OCI-LY1 (cell line): Measurements from ENCODE around the gene IRF4.

Experiments
- H2AFZ ChIP-seq: fragments of 200-600 bp; sonication (generic), shearing (Covaris generic); 2 replicates; pipeline ENCODE4 v1.6.0; 2014; ENCODE audit warnings: antibody characterized with exemption, mild to moderate bottlenecking, low read length
- H3F3A ChIP-seq: fragments of 200-600 bp; sonication (generic), shearing (Covaris generic); 2 replicates; pipeline ENCODE4 v1.6.0; 2014; ENCODE audit warnings: mild to moderate bottlenecking, antibody characterized with exemption, low read length, moderate library complexity; ENCODE audit not compliant: insufficient read depth
- H3K27ac ChIP-seq: fragments of 200-600 bp; sonication (generic); 2 replicates; pipeline ENCODE4 v1.5.1; 2014; ENCODE audit warnings: low read length, mixed run types, mild to moderate bottlenecking, low read depth; ENCODE audit not compliant: poor library complexity, severe bottlenecking
- H3K27me3 ChIP-seq: fragments of 200-600 bp; sonication (generic); 2 replicates; pipeline ENCODE4 v1.6.0; 2014; ENCODE audit warnings: antibody characterized with exemption, mild to moderate bottlenecking, low read length, moderate library complexity; ENCODE audit not compliant: insufficient read depth
- H3K36me3 ChIP-seq: fragments of 200-600 bp; sonication (generic); 2 replicates; pipeline ENCODE4 v1.6.1; 2014; ENCODE audit warnings: mild to moderate bottlenecking, antibody characterized with exemption, low read length, moderate library complexity, mixed read lengths; ENCODE audit not compliant: insufficient read depth
- H3K4me1 ChIP-seq: fragments of 200-600 bp; sonication (generic); 2 replicates; pipeline ENCODE4 v1.5.1; 2014; ENCODE audit warnings: mild to moderate bottlenecking, low read length, moderate library complexity; ENCODE audit not compliant: insufficient read depth, severe bottlenecking
- H3K4me2 ChIP-seq: fragments of 200-600 bp; sonication (generic), shearing (Covaris generic); 2 replicates; pipeline ENCODE4 v1.6.1; 2014; ENCODE audit warnings: low read length
- H3K4me3 ChIP-seq: fragments of 200-600 bp; sonication (generic); 2 replicates; pipeline ENCODE4 v1.5.1; 2014; ENCODE audit warnings: low read length, low read depth, mild to moderate bottlenecking, mixed read lengths; ENCODE audit not compliant: poor library complexity, severe bottlenecking
- H3K79me2 ChIP-seq: fragments of 200-600 bp; shearing (Covaris generic); 2 replicates; pipeline ENCODE4 v1.6.1; 2016; ENCODE audit warnings: mixed run types, low read length, mixed read lengths; ENCODE audit not compliant: insufficient read depth
- H3K9ac ChIP-seq: fragments of 200-600 bp; sonication (generic), shearing (Covaris generic); 2 replicates; pipeline ENCODE4 v1.6.1; 2014; ENCODE audit warnings: mild to moderate bottlenecking, low read length, mixed read lengths
- H3K9me2 ChIP-seq: fragments of 200-600 bp; sonication (generic), shearing (Covaris generic); 2 replicates; pipeline ENCODE4 v1.6.1; 2014; ENCODE audit warnings: low read depth, mild to moderate bottlenecking, low read length, mixed read lengths
- H3K9me3 ChIP-seq: fragments of 200-600 bp; shearing (Covaris generic); 2 replicates; pipeline ENCODE4 v1.6.1; 2014; ENCODE audit warnings: low read length, mixed read lengths
- H4K20me1 ChIP-seq: fragments of 200-600 bp; sonication (generic), shearing (Covaris generic); 2 replicates; pipeline ENCODE4 v1.6.0; 2016; ENCODE audit warnings: mild to moderate bottlenecking, low read length; ENCODE audit not compliant: insufficient read depth
- EZH2 ChIP-seq: fragments of 200-600 bp; sonication (generic), shearing (Covaris generic); IDR thresholded peaks from 2 replicates; pipeline ENCODE4 v1.8.0; 2017; ENCODE audit warnings: borderline replicate concordance, mixed run types, mild to moderate bottlenecking, antibody characterized with exemption, low read length, moderate library complexity, mixed read lengths
- TF ChIP-seq, protein P1 (sequence below): fragments of 200-600 bp; sonication (generic), shearing (Covaris generic); IDR thresholded peaks from 2 replicates; pipeline ENCODE4 v1.5.1; 2017; ENCODE audit warnings: mild to moderate bottlenecking, antibody characterized with exemption, low read length, moderate library complexity, mixed read lengths

The IRF4 gene

DNA sequence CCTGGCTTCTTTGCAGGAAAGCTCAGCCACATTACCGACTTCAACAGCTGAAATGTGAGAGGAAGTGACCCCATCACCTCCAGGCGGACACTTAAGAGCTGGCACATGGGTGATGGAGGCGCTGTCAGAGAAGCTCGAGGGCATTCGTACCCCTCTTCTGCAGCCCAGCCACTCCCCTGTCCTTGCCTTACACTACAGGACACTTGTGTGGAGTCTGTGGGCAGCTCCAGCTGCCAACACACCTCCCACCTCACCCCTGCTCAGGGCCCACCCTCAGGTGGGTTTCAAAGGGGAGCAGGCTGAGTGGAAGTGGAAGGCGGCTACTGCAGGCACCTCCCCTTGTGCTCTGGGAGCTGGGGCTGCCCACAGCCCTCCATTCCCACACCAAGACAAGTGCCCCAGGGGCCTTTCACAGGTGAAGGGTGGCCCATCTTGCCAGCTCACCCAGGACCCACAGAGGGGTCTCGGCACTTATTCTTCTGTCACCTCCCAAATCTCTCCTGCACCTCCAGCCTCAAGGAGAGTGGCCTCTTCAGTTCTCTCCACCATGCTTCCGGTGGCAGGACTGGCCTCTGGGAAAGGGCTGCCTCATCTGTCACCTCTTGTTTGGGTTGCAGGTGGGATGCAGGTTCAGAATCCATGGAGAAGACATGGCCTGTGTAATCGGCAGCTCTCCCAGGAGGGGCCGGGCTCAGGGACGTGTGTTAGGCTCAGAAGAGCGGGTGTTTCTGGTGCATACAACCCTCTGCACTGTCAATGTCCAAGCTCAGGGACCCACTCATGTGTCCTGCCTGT, 49.8 kb downstream of the IRF4 start:
- H3K9me3 ChIP-seq: no peaks in the 10 kb centered on the region
- no peaks in the 10 kb centered on the region for H3K4me1 ChIP-seq
- H2AFZ ChIP-seq: no peak overlapping the region
- no peaks in the 10 kb centered on the region for H3F3A ChIP-seq
- H3K4me2 ChIP-seq: no peak overlapping the region
- no peak overlapping the region for H3K4me3 ChIP-seq
- H3K27me3 ChIP-seq: peaks cover 4% of the 10 kb centered on the region; the same call in 1 of the 2 replicates
- H3K36me3 ChIP-seq: no peaks in the 10 kb centered on the region
- no peak overlapping the region for H3K27ac ChIP-seq
- H4K20me1 ChIP-seq: no peaks in the 10 kb centered on the region
- H3K9me2 ChIP-seq: no peaks in the 10 kb centered on the region
- TF ChIP-seq, protein P1, sequence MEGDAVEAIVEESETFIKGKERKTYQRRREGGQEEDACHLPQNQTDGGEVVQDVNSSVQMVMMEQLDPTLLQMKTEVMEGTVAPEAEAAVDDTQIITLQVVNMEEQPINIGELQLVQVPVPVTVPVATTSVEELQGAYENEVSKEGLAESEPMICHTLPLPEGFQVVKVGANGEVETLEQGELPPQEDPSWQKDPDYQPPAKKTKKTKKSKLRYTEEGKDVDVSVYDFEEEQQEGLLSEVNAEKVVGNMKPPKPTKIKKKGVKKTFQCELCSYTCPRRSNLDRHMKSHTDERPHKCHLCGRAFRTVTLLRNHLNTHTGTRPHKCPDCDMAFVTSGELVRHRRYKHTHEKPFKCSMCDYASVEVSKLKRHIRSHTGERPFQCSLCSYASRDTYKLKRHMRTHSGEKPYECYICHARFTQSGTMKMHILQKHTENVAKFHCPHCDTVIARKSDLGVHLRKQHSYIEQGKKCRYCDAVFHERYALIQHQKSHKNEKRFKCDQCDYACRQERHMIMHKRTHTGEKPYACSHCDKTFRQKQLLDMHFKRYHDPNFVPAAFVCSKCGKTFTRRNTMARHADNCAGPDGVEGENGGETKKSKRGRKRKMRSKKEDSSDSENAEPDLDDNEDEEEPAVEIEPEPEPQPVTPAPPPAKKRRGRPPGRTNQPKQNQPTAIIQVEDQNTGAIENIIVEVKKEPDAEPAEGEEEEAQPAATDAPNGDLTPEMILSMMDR: no peak
- TF ChIP-seq EZH2: no peak
- no peak overlapping the region for H3K9ac ChIP-seq
- no peaks in the 10 kb centered on the region for H3K79me2 ChIP-seq

DNA sequence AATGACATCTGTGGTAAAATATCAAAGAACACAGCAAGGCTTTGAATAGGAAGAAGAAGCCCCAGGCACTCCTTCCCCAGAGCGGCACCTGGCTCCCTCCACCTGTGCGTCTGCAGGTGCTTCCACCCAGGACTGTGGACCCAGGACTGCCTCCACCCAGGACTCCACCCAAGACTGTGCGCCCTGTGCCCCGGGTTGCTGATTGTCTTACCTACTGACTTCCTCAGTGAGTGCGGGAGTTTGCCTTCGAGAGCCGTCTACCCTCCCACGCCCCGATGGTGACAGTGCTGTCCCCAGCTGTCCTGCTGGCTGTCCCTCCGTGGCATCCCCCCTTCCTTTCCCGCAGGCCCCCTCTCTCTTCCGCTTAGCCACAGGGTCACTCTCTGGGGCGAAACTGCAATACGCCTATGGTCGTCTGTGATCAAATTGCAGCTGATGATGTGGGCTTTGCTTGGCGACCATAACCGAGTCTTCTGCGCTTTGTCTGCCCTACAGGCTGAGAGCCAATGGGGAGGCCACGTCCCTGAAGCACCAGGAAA, 52.1 kb downstream of the IRF4 start:
- Histone ChIP-seq H3F3A (no peaks in the 10 kb centered on the region), H3K36me3 (no peaks in the 10 kb centered on the region), H3K4me3 (no peak overlapping the region), H2AFZ (no peak overlapping the region), H3K79me2 (no peaks in the 10 kb centered on the region), H3K27me3 (peaks cover 4% of the 10 kb centered on the region; the same call in 1 of the 2 replicates), H3K9ac (no peak overlapping the region), H4K20me1 (no peaks in the 10 kb centered on the region), H3K4me2 (no peak overlapping the region), H3K4me1 (peaks cover 17% of the 10 kb centered on the region), H3K9me3 (no peaks in the 10 kb centered on the region), H3K9me2 (no peaks in the 10 kb centered on the region), H3K27ac (no peak overlapping the region)
- TF ChIP-seq, protein P1: no peak
- no peak for TF ChIP-seq EZH2

DNA sequence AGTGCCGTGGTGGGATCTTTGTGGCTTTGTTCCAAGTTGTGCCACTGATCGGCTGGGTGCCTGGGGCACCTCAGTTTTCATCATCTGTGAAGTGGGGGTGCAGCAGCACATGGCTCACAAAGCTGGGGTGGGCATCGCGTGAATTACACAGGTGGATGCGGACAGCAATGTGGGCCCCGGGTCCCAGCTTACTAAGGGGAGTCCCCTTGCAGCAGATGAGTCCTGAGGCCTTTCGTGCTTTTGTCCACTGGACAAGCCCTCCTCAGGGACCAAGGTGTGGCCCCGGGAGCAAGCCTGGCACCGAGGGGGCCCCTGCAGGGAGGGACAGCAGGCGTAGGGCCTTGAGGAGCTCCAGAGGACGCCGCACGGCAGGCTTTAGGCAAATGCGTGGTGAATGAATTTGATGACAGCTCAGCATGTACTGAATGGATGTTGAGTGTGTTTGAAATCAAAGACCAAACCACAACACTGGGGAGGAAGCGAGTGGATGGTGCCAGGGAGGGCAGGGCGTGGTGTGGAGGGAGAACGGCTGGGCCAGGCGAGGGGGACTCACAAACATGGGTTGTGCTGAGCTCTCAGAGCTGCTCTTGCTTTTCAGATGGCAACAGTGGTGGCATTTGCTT, 53.2 kb downstream of the IRF4 start:
- no peaks in the 10 kb centered on the region for H3F3A ChIP-seq
- H3K9ac ChIP-seq: no peak overlapping the region
- TF ChIP-seq EZH2: no peak
- TF ChIP-seq, protein P1: no peak

More for the DNA sequence above, 53.2 kb downstream of the IRF4 start:
- no peak overlapping the region for H3K27ac ChIP-seq
- peaks cover 4% of the 10 kb centered on the region; the same call in 1 of the 2 replicates for H3K27me3 ChIP-seq
- no peaks in the 10 kb centered on the region for H4K20me1 ChIP-seq
- H3K4me3 ChIP-seq: no peak overlapping the region
- H3K4me1 ChIP-seq: peaks cover 17% of the 10 kb centered on the region
- H3K36me3 ChIP-seq: no peaks in the 10 kb centered on the region
- H3K9me2 ChIP-seq: no peaks in the 10 kb centered on the region
- H3K9me3 ChIP-seq: no peaks in the 10 kb centered on the region
- no peak overlapping the region for H2AFZ ChIP-seq
- H3K4me2 ChIP-seq: no peak overlapping the region
- no peaks in the 10 kb centered on the region for H3K79me2 ChIP-seq
